Activated naive CD4-positive, alpha-beta T cell treated with anti-CD3 and anti-CD28 coated beads, Interleukin-2, amount 50 U/mL, for 16 hours (primary cell): ENCODE measurements around the gene ZBED1.
"Not testable (repeated sequence)": the region's sequence is repeated elsewhere in the genome, so short reads cannot be mapped to it uniquely, and the experiment has no call there.

Source experiments
- DNase-seq: peaks from one replicate; pipeline ENCODE4 v3.0.0-alpha.2; 2020

The ZBED1 gene

DNA sequence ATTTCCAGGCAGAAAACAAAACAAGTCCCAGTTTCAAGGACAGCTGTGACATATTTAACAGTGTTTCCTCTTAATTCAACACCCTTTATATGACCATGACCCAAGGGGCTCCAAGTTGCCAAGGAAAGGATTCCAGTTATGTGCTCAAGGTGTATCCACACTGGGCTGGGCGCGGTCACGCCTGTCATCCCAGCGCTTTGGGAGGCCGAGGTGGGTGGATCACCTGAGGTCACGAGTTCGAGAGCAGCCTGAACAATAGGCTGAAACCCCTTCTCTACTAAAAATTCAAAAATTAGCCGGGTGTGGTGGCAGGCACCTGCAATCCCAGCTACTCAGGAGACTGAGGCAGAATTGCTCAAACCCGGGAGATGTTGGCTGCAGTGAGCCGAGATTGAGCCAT is 29.6 kb downstream of the ZBED1 start:
- not testable (repeated sequence) for DNase-seq

DNA sequence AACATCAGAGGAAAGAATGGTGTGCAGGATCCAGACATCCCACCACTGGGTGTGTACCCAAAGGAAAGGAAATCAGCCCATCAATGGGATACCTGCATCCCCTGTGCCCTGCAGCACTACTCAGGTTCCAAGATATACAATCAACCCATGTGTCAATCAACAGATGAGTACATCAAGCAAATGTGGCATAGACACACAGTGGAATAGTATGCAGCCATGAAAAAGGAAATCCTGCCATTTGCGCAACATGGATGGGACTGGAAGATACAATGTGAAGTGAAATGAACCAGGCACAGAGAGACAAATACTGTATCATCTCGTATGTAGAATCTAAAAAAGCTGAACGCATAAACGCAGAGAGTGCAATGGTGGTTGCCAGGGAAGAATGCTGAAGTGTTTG is 30.9 kb downstream of the ZBED1 start:
- not testable (repeated sequence) for DNase-seq

DNA sequence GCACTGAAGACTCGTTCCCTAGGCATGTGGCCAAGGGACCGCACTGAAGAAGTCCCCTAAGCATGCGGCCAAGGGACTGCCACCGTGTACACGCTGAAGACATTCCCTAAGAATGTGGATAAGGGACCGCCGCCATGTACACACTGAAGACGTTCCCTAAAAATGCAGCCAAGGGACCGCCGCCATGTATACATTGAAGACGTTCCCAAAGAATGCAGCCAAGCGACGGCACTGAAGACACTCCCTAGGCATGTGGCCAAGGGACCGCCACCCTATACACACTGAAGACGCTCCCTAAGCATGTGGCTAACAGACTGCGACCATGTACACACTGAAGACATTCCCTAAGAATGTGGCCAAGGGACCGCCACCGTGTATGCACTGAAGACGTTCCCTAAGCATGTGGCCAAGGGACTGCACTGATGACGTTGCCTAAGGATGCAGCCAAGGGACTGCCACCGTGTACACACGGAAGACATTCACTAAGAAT is 31.5 kb downstream of the ZBED1 start:
- no peak for DNase-seq

DNA sequence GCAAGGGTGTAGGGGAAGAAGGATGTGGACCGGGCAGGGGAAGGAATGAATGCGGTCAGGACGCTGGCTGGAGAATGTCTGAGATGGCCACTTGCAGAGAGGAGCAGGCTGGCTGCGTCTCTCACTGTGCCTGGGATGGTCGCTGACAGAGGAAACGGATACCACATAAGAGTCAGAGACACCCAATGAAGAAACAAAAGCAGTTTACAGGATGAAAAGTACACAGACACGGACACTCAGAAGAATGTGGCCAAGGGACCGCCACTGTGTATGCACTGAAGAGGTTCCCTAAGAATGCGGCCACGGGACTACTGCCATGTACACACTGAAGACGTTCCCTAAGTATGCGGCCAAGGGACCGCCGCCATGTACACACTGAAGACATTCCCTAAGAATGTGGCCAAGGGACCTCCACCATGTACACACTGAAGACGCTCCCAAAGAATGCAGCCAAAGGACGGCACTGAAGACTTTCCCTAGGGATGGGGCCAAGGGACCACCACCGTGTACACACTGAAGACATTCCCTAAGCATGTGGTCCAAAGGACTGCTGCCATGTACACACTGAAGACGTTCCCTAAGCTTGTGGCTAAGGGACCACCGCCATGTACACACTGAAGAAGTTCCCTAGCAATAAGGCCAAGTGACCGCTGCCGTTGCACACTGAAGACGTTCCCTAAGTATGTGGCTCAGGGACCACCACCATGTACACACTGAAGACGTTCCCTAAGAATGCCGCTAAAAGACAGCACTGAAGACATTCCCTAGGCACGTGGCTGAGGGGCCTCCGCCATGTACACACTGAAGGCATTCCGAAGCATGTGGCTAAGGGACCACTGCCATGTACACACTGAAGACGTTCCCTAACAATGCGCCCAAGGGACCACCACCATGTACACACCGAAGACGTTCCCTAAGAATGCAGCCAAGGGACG is 32.2 kb downstream of the ZBED1 start:
- no peak for DNase-seq

DNA sequence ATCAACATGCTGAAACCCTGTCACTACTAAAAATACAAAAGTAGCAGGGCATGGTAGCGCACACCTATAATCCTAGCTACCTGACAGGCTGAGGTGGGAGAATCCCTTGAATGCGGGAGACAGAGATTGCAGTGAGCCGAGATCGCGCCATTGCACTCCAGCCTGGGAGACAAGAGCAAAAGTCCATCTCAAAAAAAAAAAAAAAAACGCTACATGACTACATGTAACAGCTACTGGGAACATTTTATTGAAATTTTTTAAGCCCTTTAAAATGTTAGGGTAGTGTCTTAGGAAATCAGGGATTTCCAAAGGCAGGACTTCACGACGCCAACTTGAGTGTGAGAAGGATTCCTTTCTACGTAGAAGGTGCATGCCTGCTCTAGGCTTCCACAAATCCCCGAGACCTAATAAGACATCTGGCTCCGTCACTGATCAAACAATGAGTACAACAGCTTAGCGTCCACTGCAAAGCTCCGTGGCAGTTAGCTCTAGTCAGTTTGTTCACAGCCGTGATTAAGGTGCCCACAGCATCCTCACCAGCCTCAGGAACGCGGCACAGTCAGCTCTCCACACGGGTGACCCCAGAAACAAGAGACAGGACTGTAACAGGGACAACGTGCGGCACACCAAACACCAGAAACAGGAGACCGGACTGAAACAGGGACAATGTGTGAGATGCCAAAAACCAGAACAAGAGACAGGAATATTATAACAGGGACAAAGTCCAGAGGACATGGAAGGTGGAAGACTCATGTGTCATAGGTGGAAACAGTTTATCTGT is 33.7 kb downstream of the ZBED1 start:
- no peak for DNase-seq

DNA sequence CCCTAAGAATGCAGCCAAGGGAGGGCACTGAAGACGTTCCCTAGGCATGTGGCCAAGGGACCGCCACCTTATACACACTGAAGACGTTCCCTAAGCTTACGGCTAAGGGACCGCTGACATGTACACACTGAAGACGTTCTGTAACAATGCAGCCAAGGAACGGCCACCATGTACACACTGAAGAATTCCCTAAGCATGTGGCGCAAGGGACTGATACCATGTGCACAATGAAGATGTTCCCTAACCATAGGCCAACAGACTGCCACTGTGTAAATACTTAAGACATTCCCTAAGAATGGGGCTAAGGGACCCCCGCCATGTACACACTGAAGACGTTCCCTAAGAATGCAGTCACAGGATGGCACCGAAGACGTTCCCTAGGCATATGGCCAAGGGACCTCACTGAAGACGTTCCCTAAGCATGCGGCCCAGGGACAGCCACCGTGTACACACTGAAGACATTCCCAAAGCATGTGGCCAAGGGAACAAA is 36.1 kb downstream of the ZBED1 start:
- no peak for DNase-seq

DNA sequence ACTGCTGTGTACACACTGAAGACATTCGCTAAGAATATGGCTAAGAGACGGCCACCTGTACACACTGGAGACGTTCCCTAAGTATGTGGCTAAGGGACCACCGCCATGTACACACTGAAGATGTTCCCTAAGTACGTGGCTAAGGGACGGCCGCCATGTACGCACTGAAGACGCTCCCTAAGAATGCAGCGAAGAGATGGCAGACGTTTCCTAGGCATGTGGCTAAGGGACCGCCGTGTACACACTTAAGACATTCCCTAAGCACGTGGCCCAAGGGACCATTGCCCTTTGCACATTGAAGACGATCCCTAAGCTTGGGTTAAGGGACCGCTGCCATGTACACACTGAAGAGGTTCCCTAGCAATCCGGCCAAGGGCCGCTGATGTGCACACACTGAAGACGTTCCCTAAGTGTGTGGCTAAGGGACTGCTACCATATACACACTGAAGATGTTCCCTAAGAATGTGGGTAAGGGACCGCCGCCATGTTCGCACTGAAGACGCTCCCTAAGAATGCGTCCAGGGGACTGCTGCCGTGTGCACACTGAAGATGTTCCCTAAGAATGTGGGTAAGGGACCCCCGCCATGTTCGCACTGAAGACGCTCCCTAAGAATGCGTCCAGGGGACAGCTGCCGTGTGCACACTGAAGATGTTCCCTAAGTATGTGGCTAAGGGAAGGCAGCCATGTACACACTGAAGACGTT is 36.7 kb downstream of the ZBED1 start:
- no peak for DNase-seq

DNA sequence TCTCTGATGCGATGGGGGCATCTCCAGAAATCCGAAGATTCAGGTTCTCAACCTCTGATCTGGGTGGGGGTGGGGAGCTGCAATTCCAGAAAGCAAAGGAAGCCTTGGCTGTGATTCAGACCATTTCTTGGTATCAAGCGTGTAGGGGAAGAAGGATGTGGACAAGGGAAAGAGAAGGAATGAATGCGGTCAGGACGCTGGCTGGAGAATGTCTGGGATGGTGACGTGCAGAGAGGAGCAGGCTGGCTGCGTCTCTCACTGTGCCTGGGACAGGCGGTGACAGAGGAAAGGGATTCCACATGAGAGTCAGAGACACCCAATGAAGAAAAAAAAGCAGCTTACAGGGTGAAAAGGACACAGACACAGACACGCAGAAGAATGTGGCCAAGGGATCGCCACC is 37.3 kb downstream of the ZBED1 start:
- DNase-seq, result not testable (repeated sequence)

DNA sequence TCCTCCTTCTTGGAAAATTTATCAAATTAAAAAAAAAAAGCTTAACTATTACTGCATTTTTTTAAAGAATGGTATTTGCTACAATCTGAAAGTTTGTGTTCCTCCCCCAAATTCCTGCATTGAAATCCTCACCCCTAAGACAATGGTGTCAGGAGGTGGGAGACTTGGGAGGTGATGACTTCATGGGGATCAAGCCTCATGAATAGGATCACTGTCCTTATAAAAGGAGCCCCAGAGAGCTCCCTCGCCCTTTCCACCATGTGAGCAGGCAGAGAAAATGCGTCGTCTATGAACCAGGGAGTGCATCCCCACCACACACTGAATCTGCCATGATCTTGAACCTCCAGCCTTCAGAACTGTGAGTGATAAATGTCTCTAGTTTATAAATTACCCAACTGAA is 38.0 kb downstream of the ZBED1 start:
- DNase-seq, result no peak

DNA sequence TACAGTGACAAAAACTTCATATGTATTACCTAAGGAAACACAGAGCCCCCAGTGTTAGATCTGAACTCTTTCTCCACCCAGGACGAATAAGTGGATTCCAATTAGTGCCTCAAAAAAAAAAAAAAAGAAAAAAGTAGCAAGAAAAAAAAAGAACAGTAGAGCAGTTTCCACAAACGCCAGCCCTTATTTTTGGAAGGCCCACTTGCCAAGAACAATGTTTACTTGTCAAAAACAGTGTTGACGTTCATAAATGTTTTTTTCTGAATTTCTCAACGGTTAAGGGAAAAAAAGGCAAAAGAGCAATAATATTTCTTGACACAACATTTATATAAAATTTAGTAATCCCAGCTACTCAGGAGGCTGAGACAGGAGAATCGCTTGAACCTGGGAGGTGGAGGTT is 38.7 kb downstream of the ZBED1 start:
- DNase-seq, result no peak

DNA sequence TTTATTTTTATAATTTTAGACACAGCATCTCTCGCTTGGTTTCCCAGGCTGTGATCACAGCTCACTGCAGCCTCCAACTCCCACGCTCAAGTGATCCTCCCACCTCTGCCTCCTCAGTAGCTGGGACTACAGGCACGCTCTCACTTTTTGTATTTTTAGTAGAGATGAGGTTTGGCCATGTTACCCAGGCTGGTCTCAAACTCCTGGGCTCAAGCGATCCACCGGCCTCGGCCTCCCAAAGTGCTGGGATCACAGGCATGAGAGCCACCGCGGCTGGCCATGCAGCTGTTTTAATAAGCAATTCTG is 39.1 kb downstream of the ZBED1 start:
- no peak for DNase-seq

DNA sequence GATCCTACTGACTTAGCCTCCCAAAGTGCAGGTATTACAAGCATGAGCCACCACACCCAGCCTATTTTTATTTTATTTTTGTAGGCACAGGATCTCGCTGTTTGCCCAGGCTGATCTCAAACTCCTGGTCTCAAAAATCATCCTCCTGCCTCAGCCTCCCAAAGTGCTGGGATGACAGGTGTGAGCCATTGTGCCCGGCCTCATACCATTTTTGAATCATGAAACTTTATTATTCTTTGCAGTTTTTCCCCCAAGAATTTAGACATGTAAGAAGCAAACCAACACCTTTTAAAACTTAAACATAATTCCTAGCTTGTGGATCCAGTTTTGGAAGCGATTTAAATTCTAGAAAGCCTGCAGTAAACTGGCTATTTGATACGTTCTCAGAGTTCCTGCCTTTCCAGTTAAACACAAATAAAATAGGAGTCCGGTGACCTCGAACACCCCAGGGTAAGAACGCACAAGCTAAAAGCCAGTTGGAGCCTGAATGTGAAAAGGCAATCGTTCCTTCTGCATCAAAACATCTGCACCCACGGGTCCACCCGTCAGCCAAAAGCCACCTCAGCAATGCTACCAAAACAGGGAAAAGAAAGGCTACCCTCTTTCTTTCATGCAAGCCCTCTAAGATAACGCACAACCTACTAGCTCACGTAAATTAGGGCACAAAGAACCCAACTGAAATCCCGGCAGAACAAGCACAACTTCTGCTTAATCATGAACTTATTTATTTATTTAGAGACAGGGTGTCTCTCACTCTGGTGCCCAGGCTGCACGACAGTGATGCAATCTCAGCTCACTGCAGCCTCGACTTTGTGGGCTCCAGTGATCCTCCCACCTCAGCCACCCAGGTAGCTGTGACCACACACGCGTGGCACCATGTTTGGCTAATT is 39.7 kb downstream of the ZBED1 start:
- DNase-seq, result not testable (repeated sequence)

DNA sequence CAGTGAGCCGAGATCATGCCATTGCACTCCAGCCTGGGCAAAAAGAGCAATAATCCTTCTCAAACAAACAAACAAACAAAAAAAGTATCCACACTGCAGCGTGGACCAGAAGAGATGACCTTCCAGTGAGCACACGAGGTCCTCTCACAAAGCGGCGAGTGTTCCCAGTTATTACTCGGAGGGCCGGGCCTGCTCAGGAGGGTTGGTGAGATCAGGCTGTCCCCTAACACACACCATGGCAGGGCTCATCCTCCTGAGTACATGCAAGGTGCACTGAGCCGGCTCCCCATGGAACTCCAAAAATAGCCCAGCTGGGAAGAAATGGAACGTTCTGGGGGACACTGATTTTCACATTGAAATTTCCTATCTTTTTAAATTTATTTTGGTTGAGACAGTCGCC is 40.7 kb downstream of the ZBED1 start:
- not testable (repeated sequence) for DNase-seq

DNA sequence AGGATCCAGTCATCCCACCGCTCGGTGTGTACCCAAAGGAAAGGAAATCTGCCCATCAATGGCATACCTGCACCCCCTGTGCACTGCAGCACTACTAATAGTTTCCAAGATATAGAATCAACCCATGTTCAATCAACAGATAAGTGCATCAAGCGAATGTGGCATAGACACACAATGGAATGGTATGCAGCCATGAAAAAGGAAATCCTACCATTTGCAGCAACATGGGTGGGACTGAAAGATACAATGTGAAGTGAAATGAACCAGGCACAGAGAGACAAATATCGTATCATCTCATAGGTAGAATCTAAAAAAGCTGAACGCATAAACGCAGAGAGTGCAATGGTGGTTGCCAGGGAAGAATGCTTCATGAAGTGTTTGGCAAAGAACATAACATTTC is 42.5 kb downstream of the ZBED1 start:
- DNase-seq, result no peak

DNA sequence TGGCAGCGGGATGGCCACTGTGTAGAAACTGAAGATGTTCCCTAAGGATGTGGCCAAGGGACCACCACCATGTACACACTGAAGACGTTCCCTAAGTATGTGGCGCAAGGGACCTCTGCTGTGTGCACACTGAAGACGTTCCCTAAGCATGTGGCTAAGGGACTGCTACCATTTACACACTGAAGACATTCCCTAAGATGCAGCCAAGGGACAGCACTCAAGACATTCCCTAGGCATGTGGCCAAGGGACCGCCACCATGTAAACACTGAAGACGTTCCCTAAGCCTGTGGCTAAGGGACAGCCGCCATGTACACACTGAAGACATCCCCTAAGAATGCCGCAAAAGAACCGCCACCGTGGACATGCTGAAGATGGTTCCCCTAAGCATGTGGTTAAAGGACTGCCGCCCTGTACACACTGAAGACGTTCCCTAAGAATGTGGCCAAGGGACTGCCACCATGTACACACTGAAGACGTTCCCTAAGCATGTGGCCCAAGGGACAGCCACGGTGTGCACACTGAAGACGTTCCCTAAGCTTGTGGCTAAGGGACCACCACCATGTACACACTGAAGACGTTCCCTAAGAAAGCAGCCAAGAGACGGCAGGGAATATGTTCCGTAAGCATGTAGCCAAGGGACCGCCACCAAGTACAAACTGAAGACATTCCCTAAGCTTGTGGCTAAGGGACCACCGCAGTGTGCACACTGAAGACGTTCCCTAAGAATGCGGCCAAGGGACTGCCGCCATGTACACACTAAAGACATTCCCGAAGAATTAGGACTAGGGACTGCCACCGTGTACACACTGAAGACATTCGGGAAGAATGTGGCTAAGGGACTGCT is 43.3 kb downstream of the ZBED1 start:
- DNase-seq, result no peak

DNA sequence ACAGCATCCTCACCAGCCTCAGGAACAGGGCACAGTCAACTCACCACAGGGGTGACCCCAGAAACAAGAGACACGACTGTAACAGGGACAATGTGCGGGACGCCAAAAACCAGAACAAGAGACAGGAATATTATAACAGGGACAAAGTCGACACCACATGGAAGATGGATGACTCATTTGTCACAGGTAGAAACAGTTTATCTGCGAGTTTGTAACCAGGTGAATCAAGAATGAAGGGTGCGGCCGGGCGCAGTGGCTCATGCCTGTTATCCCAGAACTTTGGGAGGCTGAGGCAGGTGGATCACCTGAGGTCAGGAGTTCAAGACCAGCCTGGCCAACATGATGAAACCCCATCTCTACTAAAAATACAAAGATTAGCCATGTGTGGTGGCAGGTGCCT is 44.7 kb downstream of the ZBED1 start:
- DNase-seq, result not testable (repeated sequence)

DNA sequence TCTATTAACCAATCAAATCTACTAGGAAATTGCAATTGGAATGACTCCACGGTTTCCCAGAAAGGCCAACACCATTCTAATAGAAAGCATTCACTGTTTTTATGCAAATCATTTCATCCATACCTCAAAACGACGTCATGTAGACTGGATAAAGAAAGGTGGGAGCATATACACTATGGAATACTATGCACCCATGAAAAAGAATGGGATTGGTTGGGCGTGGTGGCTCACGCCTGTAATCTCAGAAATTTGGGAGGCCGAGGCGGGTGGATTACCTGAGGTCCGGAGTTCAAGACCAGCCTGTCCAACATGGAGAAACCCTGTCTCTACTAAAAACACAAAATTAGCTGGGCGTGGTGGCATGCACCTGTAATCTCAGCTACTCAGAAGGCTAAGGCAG is 46.2 kb downstream of the ZBED1 start:
- not testable (repeated sequence) for DNase-seq

DNA sequence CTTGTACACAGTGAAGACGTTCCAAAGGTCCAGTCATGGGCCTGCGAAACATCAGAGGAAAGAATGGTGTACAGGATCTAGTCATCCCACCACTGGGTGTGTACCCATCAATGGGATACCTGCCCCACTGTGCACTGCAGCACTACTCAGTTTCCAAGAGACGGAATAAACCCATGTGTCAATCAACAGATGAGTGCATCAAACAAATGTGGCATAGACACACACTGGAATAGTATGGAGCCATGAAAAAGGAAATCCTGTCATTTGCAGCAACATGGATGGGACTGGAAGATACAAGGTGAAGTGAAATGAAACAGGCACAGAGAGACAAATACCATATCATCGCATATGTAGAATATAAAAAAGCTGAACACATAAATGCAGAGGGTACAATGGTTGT is 48.0 kb downstream of the ZBED1 start:
- DNase-seq, result no peak

DNA sequence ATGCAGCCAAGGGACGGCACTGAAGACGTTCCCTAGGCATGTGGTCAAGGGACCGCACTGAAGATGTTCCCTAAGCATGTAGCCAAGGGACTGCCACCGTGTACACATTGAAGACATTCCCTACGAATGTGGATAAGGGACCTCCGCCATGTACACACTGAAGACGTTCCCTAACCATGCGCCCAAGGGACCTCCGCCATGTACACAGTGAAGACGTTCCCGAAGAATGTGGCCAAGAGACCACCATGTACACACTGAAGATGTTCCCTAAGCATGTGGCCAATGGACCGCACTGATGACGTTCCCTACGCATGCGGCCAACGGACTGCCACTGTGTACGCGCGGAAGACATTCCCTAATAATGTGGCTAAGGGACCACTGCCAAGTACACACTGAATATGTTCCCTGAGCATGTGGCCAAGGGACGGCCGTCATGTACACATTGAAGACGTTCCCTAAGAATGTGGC is 48.4 kb downstream of the ZBED1 start:
- no peak for DNase-seq

DNA sequence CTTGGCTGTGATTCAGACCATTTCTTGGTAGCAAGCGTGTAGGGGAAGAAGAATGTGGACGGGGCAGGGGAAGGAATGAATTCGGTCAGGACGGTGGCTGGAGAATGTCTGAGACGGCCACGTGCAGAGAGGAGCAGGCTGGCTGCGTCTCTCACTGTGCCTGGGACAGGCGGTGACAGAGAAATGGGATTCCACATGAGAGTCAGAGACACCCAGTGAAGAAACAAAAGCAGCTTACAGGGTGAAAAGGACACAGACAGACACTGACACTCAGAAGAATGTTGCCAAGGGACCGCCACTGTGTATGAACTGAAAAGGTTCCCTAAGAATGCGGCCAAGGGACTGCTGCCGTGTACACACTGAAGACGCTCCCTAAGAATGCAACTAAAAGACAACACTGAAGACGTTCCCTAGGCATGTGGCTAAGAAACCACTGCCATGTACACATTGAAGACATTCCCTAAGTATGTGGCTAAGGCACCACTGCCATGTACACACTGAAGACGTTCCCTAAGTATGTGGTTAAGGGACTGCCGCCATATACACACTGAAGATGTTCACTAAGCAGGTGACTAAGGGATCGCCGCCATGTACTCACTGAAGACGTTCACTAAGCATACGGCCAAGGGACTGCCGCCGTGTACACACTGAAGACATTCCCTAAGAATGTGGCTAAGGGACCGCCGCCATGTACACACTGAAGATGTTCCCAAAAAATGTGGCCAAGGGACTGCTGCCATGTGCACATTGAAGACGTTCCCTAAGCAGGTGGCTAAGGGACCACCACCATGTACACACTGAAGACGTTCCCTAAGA is 49.1 kb downstream of the ZBED1 start:
- DNase-seq, result no peak
